Rectal smooth muscle tissue (tissue), 1 donor: Measurements from ENCODE around the gene PTPRZ1.

Experiments used
- H3K27ac ChIP-seq: one replicate; pipeline ENCODE4 v1.7.0; 2013; ENCODE audit warnings: low read depth, low read length, inconsistent platforms
- H3K27me3 ChIP-seq: one replicate; pipeline ENCODE4 v1.7.0; 2013; ENCODE audit warnings: low read length; ENCODE audit not compliant: control insufficient read depth, insufficient read depth
- H3K36me3 ChIP-seq: one replicate; pipeline ENCODE4 v1.7.0; 2013; ENCODE audit warnings: low read length; ENCODE audit not compliant: control insufficient read depth, insufficient read depth
- H3K4me1 ChIP-seq: one replicate; pipeline ENCODE4 v1.7.0; 2013; ENCODE audit warnings: low read length; ENCODE audit not compliant: control insufficient read depth, insufficient read depth
- H3K4me3 ChIP-seq: one replicate; pipeline ENCODE4 v1.7.0; 2013; ENCODE audit warnings: low read length
- H3K9ac ChIP-seq: one replicate; pipeline ENCODE4 v1.7.0; 2013; ENCODE audit warnings: low read length

The PTPRZ1 gene

GRCh38 chr7:121940918-121941317 is 68.0 kb downstream of the PTPRZ1 start:
- H3K36me3 ChIP-seq: no peaks in the 10 kb centered on the region
- no peak overlapping the region for H3K4me3 ChIP-seq
- H3K4me1 ChIP-seq: no peaks in the 10 kb centered on the region
- H3K9ac ChIP-seq: no peak overlapping the region
- H3K27ac ChIP-seq: no peak overlapping the region
- H3K27me3 ChIP-seq: no peaks in the 10 kb centered on the region

- Histone ChIP-seq H3K9ac (no peak overlapping the region), H3K36me3 (no peaks in the 10 kb centered on the region), H3K27me3 (no peaks in the 10 kb centered on the region), H3K27ac (no peak overlapping the region), H3K4me1 (no peaks in the 10 kb centered on the region), H3K4me3 (no peak overlapping the region)
These were observed 68.9 kb downstream of the PTPRZ1 start for GRCh38 chr7:121941830-121942229.

- H3K27ac ChIP-seq: no peak overlapping the region
- no peak overlapping the region for H3K9ac ChIP-seq
- no peaks in the 10 kb centered on the region for H3K4me1 ChIP-seq
These were observed 72.1 kb downstream of the PTPRZ1 start for GRCh38 chr7:121945066-121945465.

GRCh38 chr7:121945480-121946236 is 72.7 kb downstream of the PTPRZ1 start:
- H3K27me3 ChIP-seq: no peaks in the 10 kb centered on the region
- no peaks in the 10 kb centered on the region for H3K4me1 ChIP-seq
- no peak overlapping the region for H3K9ac ChIP-seq
- no peak overlapping the region for H3K27ac ChIP-seq
- H3K36me3 ChIP-seq: no peaks in the 10 kb centered on the region
- H3K4me3 ChIP-seq: no peak overlapping the region

More at GRCh38 chr7:121945066-121945465, 72.1 kb downstream of the PTPRZ1 start:
- Histone ChIP-seq H3K36me3 (no peaks in the 10 kb centered on the region), H3K4me3 (no peak overlapping the region), H3K27me3 (no peaks in the 10 kb centered on the region)

- Histone ChIP-seq H3K27me3 (no peaks in the 10 kb centered on the region), H3K4me1 (no peaks in the 10 kb centered on the region), H3K36me3 (no peaks in the 10 kb centered on the region), H3K9ac (no peak overlapping the region), H3K4me3 (no peak overlapping the region), H3K27ac (no peak overlapping the region)
These were observed 80.2 kb downstream of the PTPRZ1 start for GRCh38 chr7:121953164-121953563.

GRCh38 chr7:121953601-121954000 is 80.6 kb downstream of the PTPRZ1 start:
- H3K4me1 ChIP-seq: no peaks in the 10 kb centered on the region
- H3K27me3 ChIP-seq: no peaks in the 10 kb centered on the region
- H3K36me3 ChIP-seq: no peaks in the 10 kb centered on the region
- no peak overlapping the region for H3K4me3 ChIP-seq
- no peak overlapping the region for H3K9ac ChIP-seq
- H3K27ac ChIP-seq: no peak overlapping the region

- Histone ChIP-seq H3K4me1 (no peaks in the 10 kb centered on the region), H3K27ac (no peak overlapping the region), H3K36me3 (no peaks in the 10 kb centered on the region), H3K27me3 (no peaks in the 10 kb centered on the region), H3K9ac (no peak overlapping the region), H3K4me3 (no peak overlapping the region)
These were observed 81.8 kb downstream of the PTPRZ1 start for GRCh38 chr7:121954803-121955202.

GRCh38 chr7:121957626-121958025 is 84.7 kb downstream of the PTPRZ1 start:
- H3K4me3 ChIP-seq: no peak overlapping the region

GRCh38 chr7:121960678-121961077 is 87.7 kb downstream of the PTPRZ1 start:
- no peaks in the 10 kb centered on the region for H3K4me1 ChIP-seq
- H3K9ac ChIP-seq: no peak overlapping the region
- H3K36me3 ChIP-seq: no peaks in the 10 kb centered on the region
- no peak overlapping the region for H3K27ac ChIP-seq
- no peak overlapping the region for H3K4me3 ChIP-seq
- H3K27me3 ChIP-seq: no peaks in the 10 kb centered on the region

More at GRCh38 chr7:121957626-121958025, 84.7 kb downstream of the PTPRZ1 start:
- H3K4me1 ChIP-seq: no peaks in the 10 kb centered on the region
- H3K9ac ChIP-seq: no peak overlapping the region
- H3K27me3 ChIP-seq: no peaks in the 10 kb centered on the region
- no peaks in the 10 kb centered on the region for H3K36me3 ChIP-seq
- H3K27ac ChIP-seq: no peak overlapping the region

- H3K4me1 ChIP-seq: no peaks in the 10 kb centered on the region
- no peaks in the 10 kb centered on the region for H3K27me3 ChIP-seq
- no peak overlapping the region for H3K27ac ChIP-seq
- H3K9ac ChIP-seq: no peak overlapping the region
- H3K36me3 ChIP-seq: no peaks in the 10 kb centered on the region
- no peak overlapping the region for H3K4me3 ChIP-seq
These were observed 88.3 kb downstream of the PTPRZ1 start for GRCh38 chr7:121961089-121961867.

GRCh38 chr7:121966276-121966934 is 93.4 kb downstream of the PTPRZ1 start:
- no peak overlapping the region for H3K27ac ChIP-seq
- no peak overlapping the region for H3K4me3 ChIP-seq
- H3K9ac ChIP-seq: no peak overlapping the region
- no peaks in the 10 kb centered on the region for H3K4me1 ChIP-seq
- no peaks in the 10 kb centered on the region for H3K27me3 ChIP-seq
- H3K36me3 ChIP-seq: no peaks in the 10 kb centered on the region

GRCh38 chr7:121966935-121967332 is 94.0 kb downstream of the PTPRZ1 start:
- no peak overlapping the region for H3K9ac ChIP-seq

More at GRCh38 chr7:121966935-121967332, 94.0 kb downstream of the PTPRZ1 start:
- H3K36me3 ChIP-seq: no peaks in the 10 kb centered on the region
- H3K4me3 ChIP-seq: no peak overlapping the region
- no peaks in the 10 kb centered on the region for H3K4me1 ChIP-seq
- no peak overlapping the region for H3K27ac ChIP-seq
- no peaks in the 10 kb centered on the region for H3K27me3 ChIP-seq
